Gastrocnemius medialis (tissue), 4 donors: ENCODE results near the gene WNT11.

Experiments
- POLR2A ChIP-seq, 2 donors: fragments of 450-650 bp; IDR thresholded peaks; one replicate each; pipeline ENCODE4 v1.6.1; 2017; ENCODE audit warnings: antibody characterized with exemption in 2 of 2, mild to moderate bottlenecking in 2 of 2, moderate library complexity in 2 of 2
- TF ChIP-seq, protein P1 (sequence below), 5 experiments: fragments of 450-650 bp in 3 of 5; fragments of 200-600 bp in 2 of 5; sonication (generic) in 2 of 5; IDR thresholded peaks in 4 of 5; conservative IDR thresholded peaks in 1 of 5; 1 replicate in 4 of 5; 2 replicates in 1 of 5; pipeline ENCODE4 v1.5.1; 2016 to 2019; ENCODE audit warnings: antibody characterized with exemption in 5 of 5, mild to moderate bottlenecking in 3 of 5, moderate library complexity in 3 of 5

DNA sequence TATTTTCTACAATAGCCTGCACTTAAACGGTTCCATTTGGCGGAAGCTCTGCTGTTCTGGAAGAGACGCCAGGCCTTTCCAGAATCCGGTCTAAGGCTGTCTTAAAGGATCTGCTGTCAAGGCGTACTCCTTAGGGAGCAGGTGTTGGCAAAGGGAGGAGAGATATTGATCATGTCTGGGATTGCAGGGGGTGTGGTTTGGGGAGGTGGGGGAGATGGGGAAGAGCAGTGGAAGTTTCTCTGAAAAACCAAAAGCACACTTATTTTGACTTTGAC lies 22.5 kb upstream of the WNT11 start:
- no peak for TF ChIP-seq POLR2A (IDR thresholded peaks at IDR 0.05)
- TF ChIP-seq, protein P1, sequence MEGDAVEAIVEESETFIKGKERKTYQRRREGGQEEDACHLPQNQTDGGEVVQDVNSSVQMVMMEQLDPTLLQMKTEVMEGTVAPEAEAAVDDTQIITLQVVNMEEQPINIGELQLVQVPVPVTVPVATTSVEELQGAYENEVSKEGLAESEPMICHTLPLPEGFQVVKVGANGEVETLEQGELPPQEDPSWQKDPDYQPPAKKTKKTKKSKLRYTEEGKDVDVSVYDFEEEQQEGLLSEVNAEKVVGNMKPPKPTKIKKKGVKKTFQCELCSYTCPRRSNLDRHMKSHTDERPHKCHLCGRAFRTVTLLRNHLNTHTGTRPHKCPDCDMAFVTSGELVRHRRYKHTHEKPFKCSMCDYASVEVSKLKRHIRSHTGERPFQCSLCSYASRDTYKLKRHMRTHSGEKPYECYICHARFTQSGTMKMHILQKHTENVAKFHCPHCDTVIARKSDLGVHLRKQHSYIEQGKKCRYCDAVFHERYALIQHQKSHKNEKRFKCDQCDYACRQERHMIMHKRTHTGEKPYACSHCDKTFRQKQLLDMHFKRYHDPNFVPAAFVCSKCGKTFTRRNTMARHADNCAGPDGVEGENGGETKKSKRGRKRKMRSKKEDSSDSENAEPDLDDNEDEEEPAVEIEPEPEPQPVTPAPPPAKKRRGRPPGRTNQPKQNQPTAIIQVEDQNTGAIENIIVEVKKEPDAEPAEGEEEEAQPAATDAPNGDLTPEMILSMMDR (IDR thresholded peaks at IDR 0.05 in 4 of 5, conservative IDR thresholded peaks at IDR 0.05 in 1 of 5): no peak
